SK-N-SH treated with all-trans-retinoic acid at 6 μM for 48 hours (cell line): ENCODE measurements around the gene HDAC4.

Source experiments
- ARNTL ChIP-seq: fragments of 450-650 bp; formaldehyde crosslinking; IDR thresholded peaks from 2 replicates; pipeline ENCODE4 v1.5.0; 2020; ENCODE audit warnings: low read depth, mild to moderate bottlenecking, moderate library complexity, borderline replicate concordance
- BACH2 ChIP-seq: fragments of 250-450 bp; sonication (Bioruptor Pico); IDR thresholded peaks from 2 replicates; pipeline ENCODE4 v1.9.0; 2021; ENCODE audit warnings: mild to moderate bottlenecking, borderline replicate concordance
- CREB5 ChIP-seq: fragments of 250-450 bp; sonication (Bioruptor Pico); IDR thresholded peaks from 2 replicates; pipeline ENCODE4 v1.5.1; 2020; ENCODE audit warnings: low read depth, mild to moderate bottlenecking, moderate library complexity
- CSDC2 ChIP-seq: fragments of 250-450 bp; sonication (Bioruptor Pico); IDR thresholded peaks from 2 replicates; pipeline ENCODE4 v1.5.0; 2020; ENCODE audit warnings: mild to moderate bottlenecking, moderate library complexity
- CSRNP3 ChIP-seq: fragments of 250-450 bp; sonication (Bioruptor Pico); IDR thresholded peaks from 2 replicates; pipeline ENCODE4 v1.5.1; 2021; ENCODE audit warnings: mild to moderate bottlenecking, moderate library complexity
- ESRRG ChIP-seq: fragments of 250-450 bp; sonication (Bioruptor Pico); IDR thresholded peaks from 2 replicates; pipeline ENCODE4 v1.6.1; 2021; ENCODE audit warnings: mild to moderate bottlenecking
- GLIS3 ChIP-seq: fragments of 250-450 bp; sonication (Bioruptor Pico); IDR thresholded peaks from 2 replicates; pipeline ENCODE4 v1.5.0; 2020; ENCODE audit warnings: mild to moderate bottlenecking, moderate library complexity
- ISL1 ChIP-seq: fragments of 250-450 bp; sonication (Bioruptor Pico); IDR thresholded peaks from 2 replicates; pipeline ENCODE4 v2.1.2; 2022; ENCODE audit warnings: mild to moderate bottlenecking, moderate library complexity
- PATZ1 ChIP-seq: fragments of 250-450 bp; sonication (Bioruptor Pico); IDR thresholded peaks from 2 replicates; pipeline ENCODE4 v1.8.0; 2020; ENCODE audit warnings: mild to moderate bottlenecking, moderate library complexity, borderline replicate concordance
- PPARA ChIP-seq: fragments of 250-450 bp; sonication (Bioruptor Pico); IDR thresholded peaks from 2 replicates; pipeline ENCODE4 v1.5.0; 2020; ENCODE audit warnings: mild to moderate bottlenecking, borderline replicate concordance
- RARB ChIP-seq: fragments of 250-450 bp; sonication (Bioruptor Pico); IDR thresholded peaks from 2 replicates; pipeline ENCODE4 v1.8.0; 2021; ENCODE audit warnings: mild to moderate bottlenecking, moderate library complexity
- TSHZ2 ChIP-seq: fragments of 250-450 bp; sonication (Bioruptor Pico); IDR thresholded peaks from 2 replicates; pipeline ENCODE4 v1.5.0; 2020; ENCODE audit warnings: mild to moderate bottlenecking, moderate library complexity
- ZFP3 ChIP-seq: fragments of 250-450 bp; sonication (Bioruptor Pico); IDR thresholded peaks from 2 replicates; pipeline ENCODE4 v1.5.0; 2020; ENCODE audit warnings: mild to moderate bottlenecking, moderate library complexity
- ZNF70 ChIP-seq: fragments of 450-650 bp; formaldehyde crosslinking; IDR thresholded peaks from 2 replicates; pipeline ENCODE4 v1.5.0; 2020; ENCODE audit warnings: mild to moderate bottlenecking, moderate library complexity

GRCh38 chr2:239141021-239141760 is 259.6 kb downstream of the HDAC4 start:
- TF ChIP-seq PPARA (CRISPR knock-in tag), result no peak
- no peak for TF ChIP-seq CSDC2
- TF ChIP-seq ZFP3 (CRISPR knock-in tag), result no peak
- TF ChIP-seq ESRRG, result no peak
- TF ChIP-seq TSHZ2 (CRISPR knock-in tag), result no peak
- no peak for TF ChIP-seq ZNF70
- no peak for TF ChIP-seq PATZ1 (CRISPR knock-in tag)
- no peak for TF ChIP-seq CSRNP3 (CRISPR knock-in tag)
- no peak for TF ChIP-seq CREB5 (CRISPR knock-in tag)
- TF ChIP-seq GLIS3 (CRISPR knock-in tag), result no peak
- TF ChIP-seq ARNTL (CRISPR knock-in tag), result no peak
- no peak for TF ChIP-seq ISL1
- TF ChIP-seq BACH2 (CRISPR knock-in tag), result no peak
- no peak for TF ChIP-seq RARB (CRISPR knock-in tag)
